AML-193 (cell line): ENCODE data around the gene KRTAP1-4.
"Not testable (repeated sequence)": the region's sequence is repeated elsewhere in the genome, so short reads cannot be mapped to it uniquely, and the experiment has no call there.

Experiments used
- DNase-seq, 2 experiments: peaks; one replicate each; lab custom pipeline; 2025; lab: John Stamatoyannopoulos, UW

Gene KRTAP1-4, protein sequence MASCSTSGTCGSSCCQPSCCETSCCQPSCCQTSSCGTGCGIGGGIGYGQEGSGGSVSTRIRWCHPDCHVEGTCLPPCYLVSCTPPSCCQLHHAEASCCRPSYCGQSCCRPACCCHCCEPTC

DNA sequence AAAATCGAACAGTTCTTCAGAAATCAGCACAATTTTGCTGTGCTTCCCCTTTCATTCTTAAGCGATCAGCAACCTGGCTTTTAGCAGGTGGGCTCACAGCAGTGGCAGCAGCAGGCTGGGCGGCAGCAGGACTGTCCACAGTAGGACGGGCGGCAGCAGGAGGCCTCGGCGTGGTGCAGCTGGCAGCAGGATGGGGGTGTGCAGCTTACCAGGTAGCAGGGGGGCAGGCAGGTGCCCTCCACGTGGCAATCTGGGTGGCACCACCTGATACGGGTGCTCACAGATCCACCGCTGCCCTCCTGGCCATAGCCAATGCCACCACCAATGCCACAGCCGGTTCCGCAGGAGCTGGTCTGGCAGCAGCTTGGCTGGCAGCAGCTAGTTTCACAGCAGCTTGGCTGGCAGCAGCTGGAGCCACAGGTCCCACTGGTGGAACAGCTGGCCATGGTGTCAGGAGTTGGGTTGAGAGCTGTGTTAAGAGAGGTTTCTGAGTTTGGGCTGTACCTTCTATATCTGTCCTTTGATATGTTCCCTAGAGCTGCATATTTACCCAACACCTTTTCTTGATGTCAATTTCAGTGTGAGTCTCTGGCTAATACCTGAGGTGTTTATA, at the start of gene KRTAP1-4:
TSS of gene KRTAP1-4 (minus strand) at position 563 of the 613 bp plus-strand sequence. CDS start at position 446, 117 bp downstream.
- DNase-seq = no peak

DNA sequence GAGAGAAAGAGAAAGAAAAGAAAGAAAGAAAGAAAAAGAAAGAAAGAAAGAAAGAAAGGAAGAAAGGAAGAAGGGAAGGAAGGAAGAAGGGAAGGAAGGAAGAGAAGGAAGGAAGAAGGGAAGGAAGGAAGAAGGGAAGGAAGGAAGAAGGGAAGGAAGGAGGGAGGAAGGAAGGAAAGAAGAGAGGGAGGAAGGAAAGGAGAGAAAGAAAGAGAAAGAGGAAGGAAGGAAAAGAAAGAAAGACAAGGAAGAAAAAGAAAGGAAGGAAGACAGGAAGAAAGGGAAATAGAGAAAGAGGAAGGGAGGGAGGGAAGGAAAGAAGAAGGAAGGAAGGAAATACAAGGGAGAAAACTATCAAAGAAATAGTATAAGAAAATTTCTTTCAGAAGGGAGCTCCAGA, 46.8 kb upstream of the KRTAP1-4 start:
- DNase-seq = no peak

DNA sequence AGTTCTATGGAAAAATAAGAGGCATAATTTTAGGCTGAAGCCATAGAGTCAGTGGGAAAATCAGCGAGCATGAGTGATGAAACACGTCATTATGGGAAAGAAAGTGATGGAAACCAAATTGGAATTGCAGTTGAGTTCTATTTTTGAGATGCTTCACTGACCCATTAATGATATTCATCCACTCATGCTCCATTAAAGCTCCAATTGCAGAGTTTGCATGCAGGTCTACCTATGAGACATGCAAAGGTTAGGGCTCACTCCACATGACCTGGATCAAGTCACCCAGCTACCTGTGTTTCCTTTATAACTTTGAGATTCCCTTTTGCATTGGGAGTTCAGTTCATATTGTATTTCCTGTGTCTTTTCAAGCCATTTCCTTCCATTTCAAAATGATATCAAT, 43.7 kb upstream of the KRTAP1-4 start:
- DNase-seq = no peak

DNA sequence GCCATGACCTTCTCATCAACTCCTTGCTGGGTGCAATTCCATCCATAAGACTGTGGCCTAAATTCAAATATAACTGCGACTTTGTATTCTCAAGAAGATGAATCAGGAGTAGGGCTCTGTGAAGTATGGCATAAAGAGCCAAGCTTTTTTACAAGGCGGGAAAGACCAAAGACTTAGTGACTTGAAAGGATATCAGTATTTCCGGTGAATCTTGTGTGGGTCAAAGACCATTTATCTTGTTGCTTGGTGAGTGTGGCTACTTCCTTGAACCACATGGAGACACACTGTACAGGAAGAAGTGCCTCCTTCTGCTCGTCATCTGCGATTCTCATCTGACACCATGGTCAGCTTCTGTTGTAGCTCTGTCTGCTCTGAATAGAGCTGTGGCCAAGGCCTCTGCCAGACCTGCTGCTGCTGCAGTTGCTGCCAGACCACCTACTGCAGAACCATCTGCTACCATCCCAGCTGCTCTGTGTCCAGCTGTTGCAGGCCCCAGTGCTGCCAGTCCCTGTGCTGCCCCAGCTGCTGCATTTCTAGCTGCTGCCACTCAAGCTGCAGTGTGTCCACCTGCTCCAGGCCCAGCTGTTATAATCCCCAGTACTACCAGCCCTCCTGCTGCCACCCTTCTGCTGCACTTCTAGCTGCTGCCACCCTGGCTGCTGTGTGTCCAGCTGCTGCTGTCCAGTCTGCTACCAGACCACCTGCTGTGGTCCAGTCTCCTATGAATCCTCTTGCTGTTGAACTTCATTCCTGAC, 41.8 kb upstream of the KRTAP1-4 start:
- no peak for DNase-seq

DNA sequence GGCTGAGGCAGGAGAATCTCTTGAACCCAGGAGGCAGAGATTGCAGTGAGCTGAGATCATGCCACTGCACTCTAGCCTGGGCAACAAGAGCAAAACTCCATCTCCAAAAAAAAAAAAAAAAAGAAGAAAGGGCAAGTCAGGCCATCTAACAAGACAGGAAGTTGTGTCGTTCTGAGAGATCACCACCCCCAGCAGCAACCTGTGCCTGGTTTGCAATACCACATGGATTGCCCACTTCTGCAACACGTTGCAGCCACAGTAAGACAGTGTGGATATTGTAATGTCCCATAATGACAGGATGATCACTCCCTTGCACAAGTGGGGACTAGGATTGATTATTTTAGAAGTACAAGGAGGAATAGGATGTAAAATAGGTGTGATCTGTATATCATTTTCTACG, 39.0 kb upstream of the KRTAP1-4 start:
- DNase-seq = peak; percentile 42 to 58

DNA sequence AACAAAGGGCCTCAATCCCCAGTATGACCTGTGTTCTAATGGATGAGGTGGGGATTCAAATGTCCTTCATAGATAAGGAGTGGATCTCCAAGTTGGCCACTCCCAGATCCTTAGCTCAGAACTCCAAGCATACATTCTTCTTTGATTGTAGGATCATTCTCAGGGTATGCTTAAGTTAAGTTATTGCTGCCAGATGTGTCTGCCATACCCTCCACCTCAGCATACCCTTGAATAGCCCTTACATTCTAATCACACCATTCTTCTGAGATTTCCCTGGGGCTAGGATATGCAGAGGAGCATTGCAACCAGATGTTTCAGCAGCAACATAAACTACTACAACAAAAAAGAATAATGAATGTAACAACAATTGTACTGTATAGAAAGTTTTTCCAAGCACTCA, 37.3 kb upstream of the KRTAP1-4 start:
- DNase-seq = no peak

DNA sequence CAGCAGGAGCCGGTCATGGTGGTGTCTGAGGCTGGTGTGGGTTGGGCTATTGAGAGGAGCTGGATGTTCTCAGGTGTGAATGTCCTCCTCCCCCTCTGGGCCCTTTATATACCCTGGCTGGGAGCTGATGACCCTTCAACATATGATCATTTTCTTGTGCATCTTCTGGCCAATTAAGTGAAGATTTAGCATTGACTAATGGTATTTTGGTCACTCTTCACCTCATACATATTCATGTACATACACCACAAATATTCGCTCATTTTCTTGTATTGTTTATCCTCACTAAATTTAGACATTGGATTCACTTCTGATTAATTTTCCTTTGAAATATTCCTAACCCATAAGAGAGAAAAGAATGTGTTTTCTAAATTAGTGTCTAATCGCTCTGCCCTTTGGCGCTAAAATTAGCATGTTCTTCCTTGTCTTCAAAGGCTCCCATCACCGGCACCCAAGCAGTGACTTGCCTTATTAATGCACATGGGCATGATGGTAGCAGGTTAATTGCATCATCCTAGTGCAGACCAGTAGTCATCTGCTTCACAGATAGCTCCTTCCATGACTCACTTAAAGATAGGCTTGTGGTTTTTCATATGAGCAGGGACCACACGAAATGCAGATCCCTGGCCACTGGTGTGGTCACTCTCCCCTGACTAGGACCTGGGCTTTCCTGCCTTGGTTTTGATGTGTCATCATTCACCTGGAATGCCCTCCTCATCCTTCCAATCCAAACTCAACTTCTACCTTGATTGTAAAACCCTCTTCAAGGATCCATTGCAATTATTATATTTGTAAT, 36.0 kb upstream of the KRTAP1-4 start, which contains the start of gene KRTAP2-4:
TSS of gene KRTAP2-4 (minus strand) at position 51 of the 796 bp plus-strand sequence. CDS start at position 17, 34 bp downstream.
- DNase-seq = peak; percentile 34 to 58

DNA sequence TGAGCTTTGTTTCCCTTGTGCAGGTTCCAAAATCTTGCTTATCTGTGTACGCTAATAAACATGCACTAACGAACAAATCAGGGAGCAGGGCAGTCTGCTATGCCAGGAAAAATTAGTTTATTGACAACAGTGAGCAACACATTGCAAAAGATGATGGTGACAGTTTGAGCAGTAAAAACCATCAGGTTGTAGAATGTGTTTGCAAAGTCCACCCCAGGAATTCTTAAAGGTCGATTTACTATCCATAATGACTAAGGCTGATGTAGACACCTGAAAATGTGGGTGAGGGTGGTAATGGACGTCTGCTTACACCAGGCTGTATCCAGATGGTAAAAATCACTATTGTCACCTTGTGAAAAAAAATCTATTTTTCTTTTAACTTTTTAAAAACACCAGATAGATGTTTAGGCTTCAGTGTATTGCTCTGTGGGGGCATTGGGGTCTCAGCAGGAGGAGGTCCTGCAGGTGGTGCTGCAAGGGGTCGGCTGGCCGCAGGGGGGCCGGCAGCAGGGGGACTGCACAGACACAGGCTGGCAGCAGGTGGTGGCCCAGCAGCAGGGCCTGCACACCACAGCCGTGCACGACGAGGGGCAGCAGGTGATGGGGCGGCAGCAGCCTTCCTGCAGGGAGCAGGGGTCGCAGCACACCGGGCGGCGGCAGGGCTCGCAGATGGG, 35.2 kb upstream of the KRTAP1-4 start:
- not testable (repeated sequence) for DNase-seq

DNA sequence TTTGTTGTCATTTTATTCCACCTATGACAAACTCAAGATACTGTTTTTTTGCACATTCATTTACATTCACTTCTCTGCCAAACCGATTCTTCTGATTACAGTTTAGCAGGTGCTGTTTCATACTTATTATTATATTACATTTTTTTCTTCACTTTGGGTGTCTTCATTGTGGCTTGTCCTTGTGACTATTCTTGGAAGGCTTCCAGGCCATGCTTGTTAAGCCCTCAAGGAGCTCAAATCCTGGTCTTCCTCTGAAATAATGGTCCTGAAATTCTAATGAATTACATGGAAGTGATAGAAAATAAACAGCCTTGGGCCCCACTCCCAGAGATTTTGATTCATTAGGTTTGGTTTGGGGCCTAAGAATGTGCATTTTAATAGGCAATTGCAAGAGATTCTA, 34.3 kb upstream of the KRTAP1-4 start:
- no peak for DNase-seq

DNA sequence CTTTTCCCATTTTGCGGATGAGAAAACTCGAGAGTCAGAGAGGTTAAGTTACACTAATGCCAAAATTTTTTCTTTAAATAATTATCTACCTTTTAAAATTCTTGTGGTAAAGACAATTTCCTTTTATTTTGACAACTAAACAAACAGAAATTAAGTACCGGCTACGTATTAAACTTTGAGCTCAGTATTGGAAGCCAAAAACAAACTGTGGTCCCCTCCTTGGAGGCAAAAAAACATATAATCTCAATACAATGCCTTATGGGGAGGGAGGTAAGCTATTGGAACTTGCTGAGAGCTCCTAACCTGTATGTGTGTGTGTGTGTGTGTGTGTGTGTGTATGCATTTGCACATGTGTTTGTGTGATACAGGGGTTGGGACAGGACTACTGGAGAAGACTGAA, 33.5 kb upstream of the KRTAP1-4 start:
- no peak for DNase-seq

DNA sequence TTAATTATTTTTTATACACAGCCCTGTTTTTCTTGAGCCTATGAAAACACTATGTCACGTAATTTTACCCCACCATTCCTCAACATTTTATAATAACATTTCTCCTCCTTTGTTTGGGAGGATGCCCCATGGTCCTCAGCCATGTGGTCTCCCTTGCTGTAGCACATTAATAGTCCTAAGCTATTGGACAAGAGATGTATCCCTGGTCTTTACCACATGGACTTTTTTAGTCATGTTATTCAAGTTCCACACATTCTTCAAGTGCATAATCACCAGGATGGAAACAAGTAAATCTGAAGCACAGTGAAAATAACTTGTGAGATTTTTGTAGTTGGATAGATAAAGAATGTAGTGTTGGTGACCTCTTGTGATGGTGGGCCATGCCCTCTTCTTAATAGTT, 32.0 kb upstream of the KRTAP1-4 start:
- DNase-seq = no peak

DNA sequence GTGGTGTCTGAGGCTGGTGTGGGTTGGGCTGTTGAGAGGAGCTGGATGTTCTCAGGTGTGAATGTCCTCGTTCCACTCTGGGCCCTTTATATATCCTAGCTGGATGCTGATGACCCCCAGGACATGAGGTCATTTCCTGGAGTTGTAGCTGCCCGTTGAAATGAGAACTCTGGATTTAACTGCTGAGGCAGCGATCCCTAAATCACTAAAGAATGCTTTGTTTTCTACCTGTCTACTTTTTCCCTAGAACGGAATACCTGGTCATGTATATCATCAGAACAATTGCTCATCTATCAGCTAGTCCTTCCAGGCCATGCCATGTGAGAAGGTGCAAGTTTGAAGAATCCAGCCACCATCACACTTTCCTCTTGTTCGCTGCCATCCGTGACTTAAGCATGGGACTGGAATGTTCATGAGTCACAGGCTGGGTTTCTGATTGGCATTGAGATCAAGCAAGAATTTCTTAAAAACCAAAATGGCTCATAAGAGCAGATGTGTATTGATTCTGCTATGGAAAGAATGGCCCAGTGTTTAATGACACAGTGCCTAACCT, 30.1 kb upstream of the KRTAP1-4 start, which contains the start of gene KRTAP2-3:
TSS of gene KRTAP2-3 (minus strand) at position 63 of the 553 bp plus-strand sequence. CDS start 64 bp downstream, outside the sequence.
- DNase-seq = no peak

DNA sequence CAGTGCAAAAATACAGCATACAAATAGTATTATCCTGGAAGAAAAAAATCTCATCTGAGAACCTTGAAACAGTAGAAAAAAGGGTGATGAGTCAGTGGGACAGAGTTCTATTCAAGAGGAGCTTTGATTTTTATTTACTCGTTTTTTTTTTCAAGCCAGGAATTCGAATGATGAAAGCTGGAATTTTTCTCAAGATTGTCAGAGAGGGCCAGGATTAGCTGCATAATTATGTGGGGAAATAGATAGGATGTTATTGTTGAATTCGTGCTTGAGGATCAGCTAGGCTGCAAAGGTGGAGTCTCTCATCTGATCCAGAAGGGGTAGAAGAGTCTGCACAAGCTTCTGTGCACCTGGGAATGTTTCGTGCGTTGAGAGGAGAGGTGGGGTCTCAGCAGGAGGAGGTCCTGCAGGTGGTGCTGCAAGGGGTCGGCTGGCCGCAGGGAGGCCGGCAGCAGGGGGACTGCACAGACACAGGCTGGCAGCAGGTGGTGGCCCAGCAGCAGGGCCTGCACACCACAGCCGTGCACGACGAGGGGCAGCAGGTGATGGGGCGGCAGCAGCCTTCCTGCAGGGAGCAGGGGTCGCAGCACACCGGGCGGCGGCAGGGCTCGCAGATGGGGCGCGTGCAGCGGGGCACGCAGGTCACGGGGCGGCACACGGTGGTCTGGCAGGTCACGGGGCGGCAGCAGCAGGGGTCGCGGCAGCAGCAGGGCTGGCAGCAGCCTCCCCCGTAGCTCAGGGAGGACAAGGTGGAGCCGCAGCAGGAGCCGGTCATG, 29.5 kb upstream of the KRTAP1-4 start:
- DNase-seq = not testable (repeated sequence)

DNA sequence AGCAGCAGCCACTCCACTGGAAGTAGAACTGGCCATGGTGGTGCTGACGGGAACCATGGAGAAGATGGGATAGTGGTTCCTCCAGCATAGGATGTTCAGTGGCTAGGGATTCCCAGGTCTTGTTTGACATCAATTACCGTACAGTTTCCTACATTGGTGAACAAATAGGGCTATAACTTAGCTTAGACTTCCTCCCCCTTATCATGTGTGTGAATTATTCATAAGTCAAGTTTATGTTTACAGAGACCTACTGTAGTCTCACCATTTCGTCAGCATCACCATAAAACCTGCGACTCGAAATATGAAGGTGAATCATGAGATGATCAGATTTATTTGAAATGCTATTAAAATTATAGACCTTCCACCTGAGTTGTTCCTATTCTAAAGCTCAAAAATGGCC, 28.7 kb upstream of the KRTAP1-4 start:
- DNase-seq = no peak

DNA sequence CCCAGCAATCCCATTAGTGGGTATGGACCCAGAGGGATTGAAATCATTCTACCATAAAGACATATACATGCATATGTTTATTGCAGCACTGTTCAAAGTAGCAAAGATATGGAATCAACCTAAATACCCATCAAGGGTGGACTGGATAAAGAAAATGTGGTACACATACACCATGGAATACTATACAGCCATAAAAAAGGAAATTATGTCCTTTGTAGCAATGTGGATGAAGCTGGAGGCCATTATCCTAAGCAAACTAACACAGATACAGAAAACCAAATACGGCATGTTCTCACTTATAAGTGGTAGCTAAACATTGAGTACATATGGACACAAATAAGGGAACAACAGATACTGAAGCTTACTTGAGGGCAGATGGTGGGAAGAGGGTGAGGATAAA, 27.6 kb upstream of the KRTAP1-4 start:
- no peak for DNase-seq

DNA sequence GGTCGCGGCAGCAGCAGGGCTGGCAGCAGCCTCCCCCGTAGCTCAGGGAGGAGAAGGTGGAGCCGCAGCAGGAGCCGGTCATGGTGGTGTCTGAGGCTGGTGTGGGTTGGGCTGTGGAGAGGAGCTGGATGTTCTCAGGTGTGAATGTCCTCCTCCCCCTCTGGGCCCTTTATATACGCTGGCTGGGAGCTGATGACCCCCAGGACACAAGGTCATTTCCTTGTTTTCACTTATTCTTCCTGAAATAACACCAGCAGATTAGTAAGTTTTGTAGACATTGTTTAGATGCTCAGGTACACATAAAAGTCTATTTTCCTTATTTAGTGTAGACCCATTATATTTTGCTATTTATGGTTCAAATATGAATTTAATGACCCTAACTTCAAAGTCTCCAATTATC, 25.1 kb upstream of the KRTAP1-4 start, which contains the start of gene KRTAP2-2:
TSS of gene KRTAP2-2 (minus strand) at position 101 of the 400 bp plus-strand sequence. CDS start at position 82, 19 bp downstream.
- not testable (repeated sequence) for DNase-seq

DNA sequence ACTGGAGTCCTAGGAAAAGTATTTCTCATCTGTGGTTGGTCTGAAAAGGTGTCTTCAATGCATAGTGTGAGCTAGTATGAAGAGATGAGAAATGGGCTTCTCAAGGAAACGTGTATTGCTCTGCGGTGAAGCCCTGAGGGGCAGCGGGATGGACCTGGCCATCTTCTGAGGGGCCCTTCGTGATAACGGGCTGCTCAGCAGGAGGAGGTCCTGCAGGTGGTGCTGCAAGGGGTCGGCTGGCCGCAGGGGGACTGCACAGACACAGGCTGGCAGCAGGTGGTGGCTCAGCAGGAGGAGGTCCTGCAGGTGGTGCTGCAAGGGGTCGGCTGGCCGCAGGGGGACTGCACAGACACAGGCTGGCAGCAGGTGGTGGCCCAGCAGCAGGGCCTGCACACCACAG, 24.6 kb upstream of the KRTAP1-4 start:
- not testable (repeated sequence) for DNase-seq

DNA sequence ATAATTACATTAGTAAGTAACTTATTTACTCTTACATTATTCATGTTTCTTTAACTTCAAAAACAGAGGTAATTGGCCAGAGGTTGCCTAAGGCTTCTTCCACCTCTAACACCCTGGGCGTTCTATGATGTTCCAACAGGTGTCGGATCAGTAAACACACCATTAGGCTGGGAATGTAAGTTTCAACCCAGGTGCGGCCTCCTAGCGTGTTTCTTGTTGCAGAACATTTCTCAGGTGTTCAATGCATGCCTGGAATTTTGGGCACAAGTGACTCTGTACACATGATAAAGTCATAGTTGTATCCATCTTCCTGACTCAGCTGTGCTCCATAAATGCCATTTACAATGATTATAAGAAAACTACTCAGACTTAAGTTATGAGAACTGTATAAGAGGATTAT, 24.0 kb upstream of the KRTAP1-4 start:
- DNase-seq = no peak

DNA sequence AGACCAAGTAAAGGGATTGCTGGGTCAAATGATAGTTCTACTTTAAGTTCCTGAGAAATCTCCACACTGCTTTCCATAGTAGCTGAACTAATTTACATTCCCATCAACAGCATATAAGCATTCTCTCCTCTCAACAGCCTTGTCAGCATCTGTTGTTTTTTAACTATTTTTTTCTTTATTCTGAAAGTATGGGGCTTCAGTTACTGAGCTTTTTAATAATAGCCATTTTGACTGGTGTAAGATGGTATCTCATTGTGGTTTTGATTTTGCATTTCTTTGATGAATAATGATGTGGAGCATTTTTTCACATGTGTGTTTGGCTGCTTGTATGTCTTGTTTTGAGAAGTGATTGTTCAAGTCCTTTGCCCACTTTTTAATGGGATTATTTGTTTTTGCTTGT, 22.6 kb upstream of the KRTAP1-4 start:
- no peak for DNase-seq

DNA sequence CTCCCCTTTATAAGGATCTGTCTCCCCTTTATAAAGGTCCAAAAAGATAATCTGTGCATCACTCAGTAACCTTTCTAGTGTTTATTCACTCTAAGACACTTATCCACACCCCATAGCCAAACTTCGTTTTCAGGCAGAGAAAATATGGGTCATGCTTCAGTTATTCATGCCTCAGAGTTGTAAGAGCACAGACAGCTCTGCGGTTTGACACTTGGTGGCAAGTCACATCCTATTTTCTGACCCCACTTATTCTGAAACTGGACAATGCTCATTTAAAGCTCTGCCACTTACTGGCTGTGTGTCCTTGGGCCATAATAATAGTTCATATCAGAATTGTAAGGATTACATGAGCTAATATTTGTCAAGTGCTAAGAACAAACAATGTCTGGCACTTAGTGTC, 19.1 kb upstream of the KRTAP1-4 start:
- DNase-seq = no peak
